Breast epithelium (tissue), 4 donors: Measurements from ENCODE around the gene SLC43A2. TPM values are rescaled to one million over a fixed set of nuclear protein-coding genes. Genes with fewer than 3 reads are reported as not detected.

Experiments
- DNase-seq, 2 donors: peaks; one replicate each; pipeline ENCODE4 v3.0.0-alpha.2; 2019; ENCODE audit warnings: low spot score in 2 of 2
- H3K27ac ChIP-seq, 2 donors: fragments of 200-600 bp; sonication (generic) in 1 of 2; one replicate each; pipeline ENCODE4 v1.5.1; 2016 to 2019; ENCODE audit warnings: mild to moderate bottlenecking in 1 of 2
- H3K27me3 ChIP-seq, 2 donors: fragments of 200-600 bp; sonication (generic) in 1 of 2; one replicate each; pipeline versions ENCODE4 v1.5.1 to v1.6.0; 2017 to 2019; ENCODE audit warnings: control low read depth in 1 of 2, mild to moderate bottlenecking in 1 of 2
- H3K36me3 ChIP-seq: fragments of 200-600 bp; one replicate; pipeline ENCODE4 v1.5.1; 2019
- H3K4me1 ChIP-seq, 2 donors: fragments of 200-600 bp; sonication (generic); one replicate each; pipeline ENCODE4 v1.5.1; 2016 to 2019; ENCODE audit warnings: control low read depth in 1 of 2
- H3K4me3 ChIP-seq, 3 donors: fragments of 200-600 bp; sonication (generic); 1 replicate in 2 of 3; 2 replicates in 1 of 3; pipeline ENCODE4 v1.5.1; 2016 to 2019; ENCODE audit warnings: mild to moderate bottlenecking in 3 of 3, moderate library complexity in 2 of 3
- H3K9me3 ChIP-seq, 2 donors: fragments of 200-600 bp; sonication (generic) in 1 of 2; one replicate each; pipeline ENCODE4 v1.5.1; 2016 to 2019; ENCODE audit warnings: control low read depth in 1 of 2
- CTCF ChIP-seq, 3 donors: fragments of 450-650 bp; IDR thresholded peaks; one replicate each; pipeline ENCODE4 v1.5.1; 2016 to 2017; ENCODE audit warnings: antibody characterized with exemption in 3 of 3, mild to moderate bottlenecking in 3 of 3, moderate library complexity in 3 of 3
- POLR2A ChIP-seq: fragments of 450-650 bp; IDR thresholded peaks from one replicate; pipeline ENCODE4 v1.6.1; 2016; ENCODE audit warnings: antibody characterized with exemption, mild to moderate bottlenecking, moderate library complexity
- POLR2AphosphoS5 ChIP-seq, 3 donors: sonication (generic); formaldehyde crosslinking; IDR thresholded peaks; one replicate each; pipeline ENCODE4 v1.6.1; 2017; ENCODE audit warnings: antibody characterized with exemption in 3 of 3
- intact Hi-C: fragments of 100-400 bp; cut with DNase I; formaldehyde crosslinking; loops from one replicate; pipeline ENCODE4 v1.15.1; 2023; ENCODE audit warnings: low total_unique reads
- total RNA-seq, 3 donors: library from RNA; depleted of rRNA; stranded (reverse); fragments of >200 nt; gene quantifications; one replicate each; pipeline ENCODE4 v1.1.0, GENCODE V29; 2016

The SLC43A2 gene
- total RNA-seq, 3 donors from 2014 or later, result 13.8 to 18.9 (median 14.9) TPM

- no peaks in the 10 kb centered on the region for H3K36me3 ChIP-seq
- H3K4me3 ChIP-seq, result no peak overlapping the region
- intact Hi-C loops, result no loop called here
- H3K27me3 ChIP-seq, result no peaks in the 10 kb centered on the region
- no peak overlapping the region for H3K27ac ChIP-seq
- H3K9me3 ChIP-seq, result no peaks in the 10 kb centered on the region
- TF ChIP-seq POLR2A (no peak), CTCF (IDR thresholded peaks at IDR 0.05) (no peak), POLR2AphosphoS5 (IDR thresholded peaks at IDR 0.05) (no peak)
- no peak for DNase-seq
- H3K4me1 ChIP-seq, result no peaks in the 10 kb centered on the region
Observed at GRCh38 chr17:1584167-1584566, 44.5 kb downstream of the SLC43A2 start.

GRCh38 chr17:1583556-1583955 lies 45.1 kb downstream of the SLC43A2 start:
- intact Hi-C loops, result no loop called here
- Histone ChIP-seq H3K9me3 (no peaks in the 10 kb centered on the region), H3K4me1 (no peaks in the 10 kb centered on the region), H3K4me3 (no peak overlapping the region), H3K27ac (no peak overlapping the region), H3K27me3 (no peaks in the 10 kb centered on the region), H3K36me3 (no peaks in the 10 kb centered on the region)
- TF ChIP-seq POLR2A (no peak), CTCF (IDR thresholded peaks at IDR 0.05) (no peak), POLR2AphosphoS5 (IDR thresholded peaks at IDR 0.05) (no peak)
- DNase-seq, result no peak

GRCh38 chr17:1582374-1582773 lies 46.3 kb downstream of the SLC43A2 start:
- TF ChIP-seq CTCF (IDR thresholded peaks at IDR 0.05), result no peak
- no peak for TF ChIP-seq POLR2AphosphoS5 (IDR thresholded peaks at IDR 0.05)
- TF ChIP-seq POLR2A, result no peak
- Histone ChIP-seq H3K4me3 (no peak overlapping the region), H3K4me1 (peaks cover 8% of the 10 kb centered on the region in 2 donors), H3K9me3 (no peaks in the 10 kb centered on the region), H3K27me3 (no peaks in the 10 kb centered on the region), H3K27ac (peak overlapping the region; percentile 44 to 56), H3K36me3 (no peaks in the 10 kb centered on the region)
- intact Hi-C loops, result no loop called here
- no peak for DNase-seq

- Histone ChIP-seq H3K36me3 (no peaks in the 10 kb centered on the region), H3K4me1 (peaks cover 8% of the 10 kb centered on the region in 2 donors), H3K4me3 (no peak overlapping the region), H3K27ac (peak overlapping the region; percentile 16 to 56), H3K27me3 (no peaks in the 10 kb centered on the region), H3K9me3 (no peaks in the 10 kb centered on the region)
- TF ChIP-seq POLR2A (no peak), CTCF (IDR thresholded peaks at IDR 0.05) (no peak), POLR2AphosphoS5 (IDR thresholded peaks at IDR 0.05) (no peak)
- intact Hi-C loops, result no loop called here
- peak in 1 of 2 donors; percentile 75 for DNase-seq
Observed at GRCh38 chr17:1580979-1581676, 47.5 kb downstream of the SLC43A2 start.

- no peak for TF ChIP-seq POLR2A
- TF ChIP-seq CTCF (IDR thresholded peaks at IDR 0.05), result no peak
- TF ChIP-seq POLR2AphosphoS5 (IDR thresholded peaks at IDR 0.05), result no peak
- H3K27ac ChIP-seq, result peak overlapping the region; percentile 93 to 99
- intact Hi-C loops, result no loop called here
- peaks cover 8 to 23% of the 10 kb centered on the region in 2 donors for H3K4me1 ChIP-seq
- H3K9me3 ChIP-seq, result no peaks in the 10 kb centered on the region
- DNase-seq, result no peak
- H3K27me3 ChIP-seq, result no peaks in the 10 kb centered on the region
- no peaks in the 10 kb centered on the region for H3K36me3 ChIP-seq
- peak overlapping the region in 1 of 3 donors; percentile 52 for H3K4me3 ChIP-seq
Observed at GRCh38 chr17:1578029-1578428, 50.6 kb downstream of the SLC43A2 start.
